ENCODE data around the gene CA5A.
"Not testable (repeated sequence)": the region's sequence is repeated elsewhere in the genome, so short reads cannot be mapped to it uniquely, and the experiment has no call there.

CA5A gene

DNA sequence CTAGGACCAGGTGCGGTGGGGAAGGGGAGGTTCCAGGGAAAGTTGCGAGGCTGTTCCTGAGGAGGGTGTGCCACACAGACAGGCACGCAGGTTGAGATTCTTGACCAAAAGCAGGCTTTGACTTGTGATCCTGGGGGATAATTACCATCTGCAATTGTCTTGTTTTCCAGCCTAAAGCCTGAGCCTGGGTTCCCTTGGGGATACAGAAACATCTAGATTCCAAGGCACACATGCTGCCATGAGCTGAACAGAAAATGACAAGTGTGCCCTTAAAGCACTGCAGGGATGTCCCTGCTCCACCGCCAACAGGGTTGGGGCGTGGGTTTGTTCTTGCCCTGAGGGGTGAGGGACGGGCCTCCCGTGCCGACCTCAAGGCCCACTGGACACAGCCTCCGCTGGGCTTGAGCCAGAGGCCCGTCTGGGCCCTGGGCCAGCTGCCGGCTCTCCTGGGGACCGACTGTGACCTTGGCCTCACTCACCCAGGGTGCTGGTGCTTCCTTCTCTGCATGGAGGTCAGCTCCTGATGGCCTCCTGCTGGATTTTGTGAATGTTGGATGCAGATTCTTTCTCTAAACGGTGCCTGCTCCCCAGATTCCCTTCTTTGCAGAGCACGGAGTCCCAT is 14.0 kb downstream of the CA5A start:
- DNase-seq = no peak

DNA sequence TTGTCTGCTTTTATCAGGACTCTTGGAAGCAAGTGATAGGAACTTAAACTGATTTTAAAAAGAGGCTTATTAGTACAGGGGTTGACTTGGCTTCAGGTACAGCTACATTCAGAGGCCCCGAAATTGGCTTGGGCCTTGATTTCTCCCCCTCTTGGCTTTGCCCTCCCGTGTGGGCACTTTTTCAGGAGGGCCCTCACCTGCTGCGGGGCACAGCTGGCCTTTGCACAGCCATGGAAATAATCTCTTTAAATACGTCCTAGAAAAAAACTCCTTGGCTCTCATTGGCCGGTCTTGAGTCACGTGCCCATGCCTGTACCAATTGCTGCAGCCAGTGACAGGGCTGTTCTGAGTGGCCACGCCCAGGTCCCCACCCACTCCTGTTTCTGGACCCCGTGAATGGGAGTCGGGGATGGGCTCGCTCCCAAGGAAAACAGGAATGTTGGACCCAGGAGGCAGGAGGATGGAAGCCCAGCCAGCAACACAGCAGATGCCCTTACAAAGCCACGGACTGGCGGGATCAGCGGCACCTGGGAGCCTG is 15.0 kb downstream of the CA5A start:
- DNase-seq = no peak

DNA sequence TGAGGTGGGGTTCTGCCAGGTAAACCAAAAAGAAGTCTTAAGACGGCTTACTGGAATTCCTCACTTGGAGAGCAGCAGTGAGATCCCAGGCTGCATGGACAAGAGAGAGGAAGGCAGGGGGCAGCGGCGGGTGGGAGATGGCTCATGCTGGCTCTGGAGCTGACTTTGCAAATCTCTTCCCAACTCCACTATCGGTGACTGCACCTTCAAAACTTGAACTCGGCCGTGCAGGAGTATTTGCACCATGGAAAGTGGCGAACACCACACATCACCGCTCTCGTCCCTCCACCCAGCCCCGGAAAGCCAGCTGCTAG is 16.7 kb downstream of the CA5A start:
- DNase-seq = no peak

DNA sequence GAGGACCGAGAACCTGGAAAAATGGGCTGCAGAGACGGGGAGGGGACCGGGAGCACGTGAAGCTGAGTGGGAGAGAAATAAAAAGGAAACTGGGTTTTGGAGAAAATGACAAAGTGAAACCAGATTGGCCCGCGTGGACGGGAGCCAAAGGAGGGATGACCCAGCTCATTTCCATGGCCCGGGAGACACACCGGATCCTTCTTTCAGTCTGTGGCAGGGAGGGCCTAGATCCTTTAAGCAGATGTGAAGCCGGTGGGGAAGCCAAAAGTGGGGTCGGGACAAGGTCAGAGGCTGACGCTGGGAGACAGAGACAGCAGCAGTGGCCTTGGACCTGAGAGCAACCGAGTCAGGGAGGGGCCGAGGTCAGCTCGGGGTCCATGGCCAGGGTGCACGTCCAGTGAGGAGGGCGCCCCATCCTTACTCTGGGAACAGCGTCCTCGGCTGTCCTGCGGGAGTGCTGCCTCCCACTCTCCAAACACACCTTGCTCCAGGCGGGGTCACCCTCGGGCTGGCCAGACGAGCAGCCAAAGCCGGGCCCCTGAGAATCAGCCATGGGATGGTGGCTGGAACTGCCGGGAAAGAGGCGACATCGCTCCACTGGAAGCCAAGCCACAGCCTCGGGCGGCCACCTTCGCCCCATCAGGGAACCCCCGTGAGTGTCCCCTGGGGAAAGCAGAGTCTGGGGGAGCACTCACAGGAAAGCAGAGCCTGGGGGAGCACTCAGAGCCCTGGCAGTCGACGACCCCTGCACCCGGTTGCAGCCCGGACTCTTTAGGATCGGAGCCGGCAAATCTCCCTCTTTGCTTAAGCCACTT is 17.3 kb downstream of the CA5A start:
- DNase-seq = no peak

DNA sequence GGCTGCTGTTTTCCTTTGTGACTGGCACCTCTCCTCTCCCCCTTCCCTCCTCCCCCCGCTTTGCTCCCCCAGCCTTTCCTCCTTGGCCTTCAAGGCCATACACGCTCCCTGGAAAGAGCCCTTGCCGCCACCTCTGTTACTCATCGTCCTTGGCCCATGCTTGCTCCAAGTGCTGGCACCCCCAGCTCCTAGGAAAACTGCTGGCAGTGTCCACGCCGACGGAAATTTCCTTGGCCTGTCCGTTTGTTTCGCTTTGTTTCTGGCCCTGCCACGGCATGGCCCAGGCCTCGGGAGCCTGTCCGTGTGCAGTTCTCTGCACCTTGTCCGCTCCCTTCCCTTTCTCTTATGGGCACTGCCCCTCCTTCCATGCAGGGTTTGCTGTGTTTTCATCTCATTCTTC is 18.0 kb downstream of the CA5A start:
- no peak for DNase-seq

GRCh38 chr16:87917503-87917902 is 18.8 kb downstream of the CA5A start:
- DNase-seq = no peak

DNA sequence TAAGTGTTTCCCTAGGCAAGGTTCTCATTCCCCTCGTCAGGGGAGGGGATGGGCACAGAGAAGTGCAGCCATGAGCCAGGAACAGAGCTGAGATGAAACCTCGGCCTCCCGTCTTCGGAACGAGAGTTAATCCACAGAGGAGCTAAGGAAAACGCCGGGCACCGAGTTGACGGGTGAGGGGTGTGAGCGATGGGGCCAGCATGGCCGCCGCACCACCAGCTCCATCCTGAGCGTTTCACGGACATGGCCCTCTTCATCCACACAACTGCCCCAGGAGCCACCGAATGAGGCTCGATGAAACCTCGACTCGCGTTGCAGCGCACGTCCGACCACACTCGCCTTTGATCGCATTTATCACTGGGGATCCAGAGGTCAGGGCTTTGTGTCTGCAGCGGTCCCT is 21.5 kb downstream of the CA5A start:
- no peak for DNase-seq

GRCh38 chr16:87914021-87914725 is 22.2 kb downstream of the CA5A start:
- DNase-seq = not testable (repeated sequence)

DNA sequence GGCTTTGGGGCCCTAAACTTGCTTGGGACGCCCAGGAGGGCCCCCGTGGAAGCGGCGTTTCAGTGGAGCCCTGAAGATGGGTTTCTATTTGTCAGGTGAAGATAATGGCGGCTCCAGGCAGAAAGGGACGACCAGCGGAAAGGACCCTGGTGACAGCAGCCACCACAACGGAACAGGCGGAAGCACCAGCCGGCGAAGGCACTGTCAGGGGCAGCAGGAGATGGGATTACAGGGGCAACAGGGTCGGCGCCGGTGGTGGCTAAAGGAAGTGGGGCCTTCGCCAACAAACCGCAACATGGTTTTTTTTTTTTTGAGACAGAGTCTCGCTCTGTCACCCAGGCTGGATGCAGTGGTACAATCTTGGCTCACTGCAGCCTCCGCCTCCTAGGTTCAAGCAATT is 23.6 kb downstream of the CA5A start:
- DNase-seq = not testable (repeated sequence)

GRCh38 chr16:87911106-87911763 is 25.1 kb downstream of the CA5A start:
- DNase-seq = not testable (repeated sequence)

DNA sequence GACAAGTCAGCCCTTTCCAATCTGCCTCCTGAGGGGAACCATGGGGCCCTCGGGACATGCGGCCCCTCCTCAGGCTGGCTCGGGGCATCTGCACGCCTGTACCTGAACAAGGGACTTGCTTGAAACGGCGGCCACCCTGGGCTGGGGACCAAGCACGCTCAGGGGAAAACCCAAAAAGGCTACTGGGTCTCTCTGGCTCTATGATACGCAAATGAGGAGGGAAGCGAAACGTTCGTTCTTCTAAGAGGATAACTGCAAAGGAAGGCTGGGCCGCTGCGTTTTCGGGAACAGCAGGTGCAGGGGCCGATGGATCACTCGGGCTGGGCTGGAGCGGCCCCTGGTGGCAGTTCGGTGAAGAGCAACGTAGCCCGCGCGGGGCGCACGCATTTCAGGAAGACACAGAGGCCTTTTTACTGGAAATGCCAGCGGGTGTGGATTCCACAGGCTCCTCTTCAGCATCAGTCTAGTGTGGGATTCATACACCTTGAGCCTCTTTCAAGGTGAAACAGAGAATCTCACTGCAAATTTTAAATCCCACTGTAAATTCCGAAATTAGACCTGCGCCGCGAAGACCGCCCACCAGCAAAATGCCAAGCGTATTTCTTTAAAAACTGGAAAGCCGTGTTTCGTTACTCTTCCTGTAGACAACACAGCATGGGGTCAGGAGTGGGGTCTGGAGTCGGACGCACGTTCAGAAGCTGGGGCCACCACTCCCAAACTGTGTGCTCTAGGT is 27.0 kb downstream of the CA5A start:
- peak; percentile 72 for DNase-seq

DNA sequence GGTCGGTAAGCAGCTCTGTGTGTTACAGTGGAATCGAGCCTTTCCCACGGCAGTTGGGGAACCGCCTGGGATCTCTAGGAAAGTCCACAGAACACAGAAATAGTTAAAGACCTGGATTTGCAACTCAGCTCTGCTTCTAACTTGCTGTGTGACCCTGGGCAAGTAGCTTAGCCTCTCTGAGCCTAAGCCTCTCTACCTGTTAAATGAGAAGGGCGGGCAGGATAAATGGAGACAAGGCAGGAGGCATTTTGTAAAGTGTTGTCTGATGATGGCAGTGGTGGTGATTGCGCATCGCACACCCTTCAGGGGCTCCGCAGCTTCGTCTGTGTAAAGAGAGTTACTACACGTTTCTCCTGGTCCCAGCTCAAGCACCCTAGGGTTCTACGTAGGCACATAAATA is 28.2 kb downstream of the CA5A start:
- not testable (repeated sequence) for DNase-seq

DNA sequence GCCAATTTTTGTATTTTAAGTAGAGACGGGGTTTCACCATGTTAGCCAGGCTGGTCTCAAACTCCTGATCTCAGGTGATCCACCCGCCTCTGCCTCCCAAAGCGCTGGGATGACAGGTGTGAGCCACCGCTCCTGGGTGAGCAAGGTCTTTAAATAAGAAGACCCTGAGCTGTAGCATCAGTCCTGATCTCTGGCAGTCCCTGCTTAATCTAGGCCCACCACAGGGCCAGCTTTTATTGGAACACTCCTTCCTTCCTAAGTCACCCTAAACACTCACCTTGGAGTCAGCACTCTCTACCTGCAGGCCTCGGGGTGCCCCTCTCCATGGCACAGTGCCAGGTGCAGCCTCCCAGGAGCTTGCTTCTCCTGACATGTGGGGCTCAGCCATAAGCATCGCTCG is 30.8 kb downstream of the CA5A start:
- not testable (repeated sequence) for DNase-seq

- DNase-seq = not testable (repeated sequence)
Measured at GRCh38 chr16:87904963-87905362, 31.4 kb downstream of the CA5A start.

- not testable (repeated sequence) for DNase-seq
Measured at GRCh38 chr16:87900489-87900888, 35.8 kb downstream of the CA5A start.

GRCh38 chr16:87897521-87898505 is 38.5 kb downstream of the CA5A start:
- no peak for DNase-seq

DNA sequence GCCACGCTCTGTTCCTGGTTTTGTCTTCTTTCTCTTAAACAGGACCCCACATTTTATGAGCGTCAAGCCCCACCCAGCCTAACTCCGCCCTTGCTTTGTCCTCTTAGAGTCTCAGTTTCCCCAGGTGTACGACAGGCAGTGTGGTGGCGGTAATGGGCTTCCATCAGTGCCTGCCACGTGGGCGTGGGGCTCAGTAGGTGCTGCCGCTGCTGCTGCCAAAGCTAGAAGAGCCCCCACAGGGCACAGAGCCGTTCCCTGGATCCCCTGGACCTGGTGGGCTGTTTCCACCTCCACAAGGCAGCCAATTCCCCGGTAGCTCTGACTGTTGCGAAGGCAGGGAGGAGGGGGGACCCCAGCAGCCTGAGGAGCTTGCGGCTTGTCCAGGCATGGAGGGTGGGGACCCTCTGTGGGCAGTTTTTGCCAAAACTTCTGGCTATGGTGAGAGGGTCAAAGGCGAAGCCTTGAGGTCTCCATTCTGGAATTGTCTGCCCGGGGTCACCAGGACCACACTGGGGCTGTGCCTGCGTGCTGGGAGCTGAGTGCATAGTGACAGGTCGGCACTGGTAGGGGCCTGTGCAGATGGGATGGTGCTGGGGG is 39.3 kb downstream of the CA5A start:
- not testable (repeated sequence) for DNase-seq

- not testable (repeated sequence) for DNase-seq
Measured at GRCh38 chr16:87896176-87896890, 40.0 kb downstream of the CA5A start.

- peak; percentile 56 for DNase-seq
Measured at GRCh38 chr16:87895641-87896141, 40.6 kb downstream of the CA5A start.

GRCh38 chr16:87894005-87894404 is 42.3 kb downstream of the CA5A start:
- DNase-seq = not testable (repeated sequence)
